GM15510 (cell line): ENCODE results near the gene MUL1.

ENCODE experiments used
- POLR2A ChIP-seq: IDR thresholded peaks from 3 replicates; pipeline ENCODE4 v1.6.1; 2011; ENCODE audit warnings: borderline replicate concordance; ENCODE audit not compliant: insufficient read length; ENCODE audit errors: extremely low read depth

MUL1 gene

GRCh38 chr1:20466273-20466672 lies 41.7 kb downstream of the MUL1 start:
- no peak for TF ChIP-seq POLR2A

GRCh38 chr1:20465187-20465586 lies 42.8 kb downstream of the MUL1 start:
- TF ChIP-seq POLR2A, result no peak

- no peak for TF ChIP-seq POLR2A
Observed at GRCh38 chr1:20463502-20463901, 44.4 kb downstream of the MUL1 start.

GRCh38 chr1:20462397-20462796 lies 45.6 kb downstream of the MUL1 start:
- TF ChIP-seq POLR2A, result no peak

- TF ChIP-seq POLR2A, result no peak
Observed at GRCh38 chr1:20458717-20459116, 49.2 kb downstream of the MUL1 start.

DNA sequence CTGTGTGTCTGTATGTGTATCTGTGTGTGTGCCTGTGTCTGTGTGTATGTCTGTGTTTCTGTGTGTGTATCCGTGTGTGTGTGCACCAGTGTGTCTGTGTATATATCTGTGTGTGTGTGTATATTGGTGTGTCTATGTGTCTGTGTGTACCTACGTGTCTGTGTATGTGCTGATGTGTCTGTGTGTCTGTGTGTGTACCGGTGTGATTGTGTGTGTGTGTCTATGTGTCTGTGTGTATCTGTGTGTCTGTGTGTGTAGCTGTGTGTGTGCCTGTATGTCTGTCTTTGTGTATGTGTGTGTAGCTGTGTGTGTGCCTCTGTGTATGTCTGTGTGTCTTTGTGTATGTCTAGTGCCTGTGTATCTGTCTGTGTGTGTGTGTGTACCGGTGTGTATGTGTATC lies 53.9 kb downstream of the MUL1 start:
- no peak for TF ChIP-seq POLR2A

- no peak for TF ChIP-seq POLR2A
Observed at GRCh38 chr1:20449735-20450311, 58.1 kb downstream of the MUL1 start.
